ENCODE results near the gene AHDC1. TPM values are rescaled to one million over a fixed set of nuclear protein-coding genes. Genes with fewer than 3 reads are reported as not detected.
A peak's percentile ranks its signal among the peaks of the same experiment; 100 is the strongest.

The AHDC1 gene
- total and polyA plus RNA-seq, 5 donors from 2014 or later = 0.07 to 26.2 (median 0.71) TPM

DNA sequence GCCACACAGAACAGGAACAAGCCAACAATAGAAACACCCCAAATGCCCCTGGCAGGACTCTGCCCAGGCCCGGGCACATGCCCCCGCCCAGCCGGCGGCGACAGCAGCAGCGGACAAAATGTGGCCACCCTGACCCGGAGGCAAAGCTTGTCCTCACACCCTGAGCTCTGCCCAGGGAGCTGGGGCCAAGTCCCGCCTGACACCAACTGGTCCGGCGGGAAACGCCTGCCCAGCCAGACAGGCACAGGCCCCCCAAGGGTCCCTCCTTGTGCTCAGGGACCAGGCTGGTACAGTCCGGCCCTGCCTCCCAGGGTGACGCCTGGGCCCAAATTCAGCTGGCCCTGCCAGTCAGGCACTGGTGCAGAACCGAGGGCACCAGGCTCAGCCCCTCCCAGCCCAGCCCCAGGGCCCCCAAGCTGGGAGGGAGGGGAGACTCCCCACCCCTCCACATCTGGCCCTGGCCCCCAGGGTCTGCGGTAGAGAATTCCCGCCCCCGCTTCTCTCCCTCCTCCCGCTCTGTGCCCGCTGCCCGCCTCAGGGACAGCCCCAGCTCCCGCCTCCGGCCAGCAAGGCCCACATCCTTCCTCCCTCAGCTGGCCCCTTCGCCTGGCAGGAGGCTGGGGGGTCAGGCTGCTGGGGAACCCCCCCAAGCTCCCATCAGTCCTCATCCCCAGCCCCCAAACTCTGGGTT is 2.0 kb downstream of the AHDC1 start:
- no peaks in the 10 kb centered on the region for H3K36me3 ChIP-seq (ENCODE audit: control insufficient read depth, insufficient read depth, low read length)
- H3K4me3 Mint-ChIP-seq = peak overlapping the region; percentile 87 to 97 (median 92)
- peak overlapping the region in 2 of 3 donors; percentile 7 to 87 for H3K27ac Mint-ChIP-seq
- no peaks in the 10 kb centered on the region for H3K9me3 ChIP-seq (ENCODE audit: control insufficient read depth in 2 of 2, low read length in 2 of 2)
- H3K9me3 Mint-ChIP-seq = peaks cover 0 to 1% (median 0%) of the 10 kb centered on the region in 7 donors
- H3K27me3 Mint-ChIP-seq = peaks cover 8% of the 10 kb centered on the region
- no peaks in the 10 kb centered on the region for H3K27me3 ChIP-seq (ENCODE audit: control insufficient read depth, insufficient read depth, low read length)
- DNase-seq (no peak), ATAC-seq (ENCODE audit: low read depth in 2 of 2) (no peak)
- peaks cover 52% of the 10 kb centered on the region for H3K4me1 ChIP-seq (ENCODE audit: control insufficient read depth, insufficient read depth, low read length, poor library complexity, severe bottlenecking)
- peaks cover 4 to 68% (median 43%) of the 10 kb centered on the region in 4 donors for H3K4me1 Mint-ChIP-seq
- peak overlapping the region; percentile 60 for H3K27ac ChIP-seq (ENCODE audit: insufficient read depth, low read length, poor library complexity, severe bottlenecking)
- H3K36me3 Mint-ChIP-seq = no peaks in the 10 kb centered on the region
- H3K4me3 ChIP-seq (ENCODE audit: low read depth, low read length) = no peak overlapping the region

DNA sequence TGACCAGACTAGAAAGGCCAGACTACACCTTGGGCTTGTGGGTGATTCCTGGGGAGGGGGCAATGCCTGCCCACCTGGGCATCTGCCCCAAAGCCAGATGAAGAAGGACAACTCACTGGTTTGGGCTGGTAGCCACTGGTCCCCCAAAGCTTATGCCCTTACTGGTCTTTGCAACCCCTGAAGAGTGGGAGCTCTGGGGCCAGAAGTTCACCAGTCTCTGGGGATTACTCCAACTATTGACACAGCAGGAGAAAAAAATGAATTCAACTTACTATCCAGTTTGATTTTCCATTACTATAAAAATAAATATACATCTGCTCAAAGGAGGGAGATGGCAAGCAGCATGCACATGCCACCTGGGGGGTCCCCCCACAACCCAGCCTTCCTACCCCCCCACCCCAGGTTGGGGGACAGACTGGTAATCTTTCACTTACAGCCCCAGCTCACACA is 2.6 kb downstream of the AHDC1 start:
- peak overlapping the region in 2 of 3 donors; percentile 7 to 87 for H3K27ac Mint-ChIP-seq
- H3K4me3 Mint-ChIP-seq = peak overlapping the region; percentile 36 to 88 (median 74)
- ATAC-seq (ENCODE audit: low read depth in 2 of 2) (no peak), DNase-seq (no peak)
- Histone ChIP-seq H3K27me3 (ENCODE audit: control insufficient read depth, insufficient read depth, low read length) (no peaks in the 10 kb centered on the region), H3K4me1 (ENCODE audit: control insufficient read depth, insufficient read depth, low read length, poor library complexity, severe bottlenecking) (peaks cover 49% of the 10 kb centered on the region), H3K4me3 (ENCODE audit: low read depth, low read length) (no peak overlapping the region), H3K36me3 (ENCODE audit: control insufficient read depth, insufficient read depth, low read length) (no peaks in the 10 kb centered on the region), H3K27ac (ENCODE audit: insufficient read depth, low read length, poor library complexity, severe bottlenecking) (no peak overlapping the region), H3K9me3 (ENCODE audit: control insufficient read depth in 2 of 2, low read length in 2 of 2) (no peaks in the 10 kb centered on the region)
- H3K27me3 Mint-ChIP-seq = peaks cover 4% of the 10 kb centered on the region
- H3K36me3 Mint-ChIP-seq = no peaks in the 10 kb centered on the region
- peaks cover 0 to 1% (median 0%) of the 10 kb centered on the region in 7 donors for H3K9me3 Mint-ChIP-seq
- peaks cover 1 to 63% (median 38%) of the 10 kb centered on the region in 4 donors for H3K4me1 Mint-ChIP-seq

DNA sequence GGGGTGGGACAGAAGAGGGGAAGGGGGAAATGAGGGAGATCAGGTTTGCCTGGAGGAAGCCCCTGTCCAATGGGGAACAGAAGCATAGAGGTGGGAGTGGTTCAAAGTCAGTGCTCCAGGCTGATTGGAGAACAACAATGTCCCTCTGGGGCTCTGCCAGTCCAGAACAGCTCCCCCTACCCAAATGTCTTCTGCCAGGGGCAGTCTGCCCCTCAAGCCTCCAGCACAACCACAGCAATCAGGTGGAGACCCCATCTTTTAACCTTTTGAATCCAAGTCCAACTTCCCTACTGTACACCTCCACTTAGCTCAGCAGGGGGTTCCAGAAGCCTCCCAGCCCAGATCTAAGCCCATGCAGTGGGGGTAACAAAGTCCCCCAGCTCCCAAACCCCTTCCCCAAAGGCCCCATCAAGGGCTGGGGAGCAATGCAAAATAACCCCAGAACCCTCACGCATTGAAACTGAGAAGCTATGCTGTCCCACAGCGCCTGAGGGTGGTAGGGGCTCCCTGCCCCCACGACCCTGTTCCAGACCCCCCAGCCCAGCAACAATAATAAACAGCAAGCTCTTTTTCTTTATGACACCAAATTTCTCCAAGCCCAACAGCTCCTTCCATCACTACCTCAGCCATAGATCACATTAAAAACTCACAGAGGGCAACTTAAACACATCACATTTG is 3.3 kb downstream of the AHDC1 start:
- DNase-seq = no peak
- Mint-ChIP-seq H3K9me3 (peaks cover 0 to 1% (median 0%) of the 10 kb centered on the region in 7 donors), H3K4me3 (peak overlapping the region; percentile 36 to 88 (median 74)), H3K27ac (peak overlapping the region; percentile 26 to 76 (median 62)), H3K27me3 (peaks cover 4% of the 10 kb centered on the region), H3K4me1 (peaks cover 0 to 56% (median 32%) of the 10 kb centered on the region in 4 donors), H3K36me3 (no peaks in the 10 kb centered on the region)
- no peak for ATAC-seq (ENCODE audit: low read depth in 2 of 2)
- Histone ChIP-seq H3K9me3 (ENCODE audit: control insufficient read depth in 2 of 2, low read length in 2 of 2) (no peaks in the 10 kb centered on the region), H3K4me1 (ENCODE audit: control insufficient read depth, insufficient read depth, low read length, poor library complexity, severe bottlenecking) (peaks cover 52% of the 10 kb centered on the region), H3K36me3 (ENCODE audit: control insufficient read depth, insufficient read depth, low read length) (no peaks in the 10 kb centered on the region), H3K4me3 (ENCODE audit: low read depth, low read length) (no peak overlapping the region), H3K27me3 (ENCODE audit: control insufficient read depth, insufficient read depth, low read length) (no peaks in the 10 kb centered on the region), H3K27ac (ENCODE audit: insufficient read depth, low read length, poor library complexity, severe bottlenecking) (no peak overlapping the region)

DNA sequence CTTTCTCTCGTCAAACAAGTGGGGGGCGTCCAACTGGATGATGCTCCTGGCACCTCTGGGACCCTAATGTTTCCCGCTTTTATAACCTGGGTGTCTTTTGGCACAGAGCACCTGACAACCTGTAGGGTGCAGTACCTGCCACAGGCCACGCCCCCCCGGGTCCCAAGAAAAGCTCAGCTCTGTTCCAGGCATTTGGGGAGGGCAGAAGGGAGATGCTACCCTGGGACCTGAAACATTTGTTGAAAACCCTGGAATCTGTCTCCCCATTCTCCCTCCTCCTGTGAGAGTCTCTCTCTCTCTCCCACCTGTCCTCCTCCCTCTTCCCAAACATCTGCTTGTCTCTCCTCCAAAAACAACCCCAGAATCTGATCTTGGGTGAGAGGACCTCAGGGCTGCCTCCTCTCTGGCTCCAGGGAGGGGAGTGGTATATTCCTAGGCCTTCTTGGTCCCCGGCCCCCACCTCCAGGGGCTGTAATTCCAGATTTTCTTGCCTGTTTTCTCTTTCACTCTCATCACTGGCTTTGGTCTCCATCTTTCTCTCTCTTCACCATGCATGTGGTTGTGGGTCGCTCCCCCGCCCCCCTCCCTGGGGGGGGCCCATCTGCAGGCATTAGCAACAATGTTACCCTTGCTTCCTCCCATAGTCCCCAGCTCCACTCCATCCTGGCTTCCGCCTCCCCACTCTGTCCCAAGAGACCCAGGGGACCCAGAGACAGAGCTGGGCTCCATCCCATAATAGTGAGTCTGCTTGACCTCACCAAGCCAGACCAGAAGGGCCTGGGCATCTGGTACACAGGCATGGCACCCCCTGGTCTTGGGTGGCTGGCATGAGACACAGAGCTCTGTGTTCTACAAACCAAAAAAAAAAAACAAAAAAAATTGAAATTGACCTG is 4.1 kb downstream of the AHDC1 start:
- DNase-seq (no peak), ATAC-seq (ENCODE audit: low read depth in 2 of 2) (no peak)
- H3K27ac Mint-ChIP-seq = peak overlapping the region; percentile 26 to 85 (median 74)
- H3K4me3 ChIP-seq (ENCODE audit: low read depth, low read length) = no peak overlapping the region
- H3K9me3 Mint-ChIP-seq = peaks cover 0 to 1% (median 0%) of the 10 kb centered on the region in 7 donors
- no peak overlapping the region for H3K27ac ChIP-seq (ENCODE audit: insufficient read depth, low read length, poor library complexity, severe bottlenecking)
- peaks cover 4% of the 10 kb centered on the region for H3K27me3 Mint-ChIP-seq
- peaks cover 53% of the 10 kb centered on the region for H3K4me1 ChIP-seq (ENCODE audit: control insufficient read depth, insufficient read depth, low read length, poor library complexity, severe bottlenecking)
- no peaks in the 10 kb centered on the region for H3K36me3 Mint-ChIP-seq
- H3K4me3 Mint-ChIP-seq = peak overlapping the region in 2 of 4 donors; percentile 44 to 62
- H3K36me3 ChIP-seq (ENCODE audit: control insufficient read depth, insufficient read depth, low read length) = no peaks in the 10 kb centered on the region
- no peaks in the 10 kb centered on the region for H3K27me3 ChIP-seq (ENCODE audit: control insufficient read depth, insufficient read depth, low read length)
- H3K9me3 ChIP-seq (ENCODE audit: control insufficient read depth in 2 of 2, low read length in 2 of 2) = no peaks in the 10 kb centered on the region
- H3K4me1 Mint-ChIP-seq = peaks cover 0 to 49% (median 30%) of the 10 kb centered on the region in 4 donors

DNA sequence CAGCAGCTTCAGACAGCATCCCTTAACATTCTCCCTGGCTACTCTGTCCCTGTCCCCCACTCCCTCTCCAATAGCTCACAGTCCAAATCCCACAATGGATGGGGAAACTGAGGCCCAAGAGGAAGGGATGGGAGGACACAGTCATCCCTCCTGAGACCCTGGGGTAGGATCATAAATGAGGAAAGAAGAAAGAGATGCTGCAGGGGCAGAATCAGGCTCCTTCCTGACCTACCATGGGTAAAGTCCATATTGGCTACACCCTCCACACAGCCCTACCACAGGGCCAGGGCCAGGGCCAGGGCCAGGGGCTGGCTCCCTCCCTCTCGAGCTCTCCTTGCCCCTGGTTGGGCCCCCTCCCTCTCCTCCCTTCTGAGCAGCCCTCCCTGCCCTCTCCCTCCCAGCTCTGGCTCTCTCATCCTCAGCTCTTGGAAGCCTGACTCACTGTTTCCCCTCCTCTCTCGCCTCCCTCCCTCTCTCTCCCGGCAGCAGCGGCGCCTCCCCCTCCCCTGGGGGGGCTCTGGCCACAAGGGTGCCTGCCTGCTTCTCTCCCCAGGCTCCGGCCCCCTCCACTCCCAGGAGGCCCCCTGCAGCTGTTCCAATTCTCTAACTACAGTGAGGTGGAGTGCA is 4.9 kb downstream of the AHDC1 start:
- Histone ChIP-seq H3K27me3 (ENCODE audit: control insufficient read depth, insufficient read depth, low read length) (no peaks in the 10 kb centered on the region), H3K4me3 (ENCODE audit: low read depth, low read length) (no peak overlapping the region), H3K9me3 (ENCODE audit: control insufficient read depth in 2 of 2, low read length in 2 of 2) (no peaks in the 10 kb centered on the region), H3K27ac (ENCODE audit: insufficient read depth, low read length, poor library complexity, severe bottlenecking) (no peak overlapping the region), H3K36me3 (ENCODE audit: control insufficient read depth, insufficient read depth, low read length) (no peaks in the 10 kb centered on the region), H3K4me1 (ENCODE audit: control insufficient read depth, insufficient read depth, low read length, poor library complexity, severe bottlenecking) (peaks cover 49% of the 10 kb centered on the region)
- Mint-ChIP-seq H3K27ac (peak overlapping the region in 2 of 3 donors; percentile 74 to 83), H3K4me3 (peak overlapping the region in 2 of 4 donors; percentile 17 to 21), H3K36me3 (no peaks in the 10 kb centered on the region), H3K27me3 (peaks cover 4% of the 10 kb centered on the region), H3K4me1 (peaks cover 0 to 43% (median 30%) of the 10 kb centered on the region in 4 donors), H3K9me3 (peaks cover 0 to 1% (median 0%) of the 10 kb centered on the region in 7 donors)
- DNase-seq = no peak
- no peak for ATAC-seq (ENCODE audit: low read depth in 2 of 2)

DNA sequence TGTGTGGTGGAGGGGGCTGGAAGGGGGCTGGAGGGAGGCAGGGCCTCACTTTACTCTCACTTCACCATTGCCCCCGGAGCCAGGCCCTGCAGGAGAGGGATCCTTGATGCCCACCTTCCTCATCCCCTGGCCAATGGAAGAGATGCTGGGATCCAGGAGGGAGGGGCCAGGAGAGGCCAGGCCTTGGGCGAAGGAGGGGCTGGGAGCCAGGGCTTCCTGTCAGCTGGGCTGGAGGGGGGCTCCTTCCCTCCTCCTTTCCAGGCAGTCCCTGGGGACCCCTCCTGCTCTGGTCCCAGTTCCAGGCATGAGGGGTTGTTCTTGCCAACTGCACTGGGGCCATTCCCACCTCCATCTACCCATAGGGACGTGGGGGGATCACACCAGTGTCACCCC is 5.7 kb downstream of the AHDC1 start:
- Mint-ChIP-seq H3K27ac (peak overlapping the region in 1 of 3 donors; percentile 83), H3K36me3 (no peaks in the 10 kb centered on the region), H3K4me1 (peaks cover 0 to 45% (median 30%) of the 10 kb centered on the region in 4 donors), H3K4me3 (peak overlapping the region in 2 of 4 donors; percentile 17 to 21), H3K9me3 (peaks cover 0 to 1% (median 0%) of the 10 kb centered on the region in 7 donors), H3K27me3 (no peaks in the 10 kb centered on the region)
- Histone ChIP-seq H3K36me3 (ENCODE audit: control insufficient read depth, insufficient read depth, low read length) (no peaks in the 10 kb centered on the region), H3K27me3 (ENCODE audit: control insufficient read depth, insufficient read depth, low read length) (no peaks in the 10 kb centered on the region), H3K9me3 (ENCODE audit: control insufficient read depth in 2 of 2, low read length in 2 of 2) (no peaks in the 10 kb centered on the region), H3K4me1 (ENCODE audit: control insufficient read depth, insufficient read depth, low read length, poor library complexity, severe bottlenecking) (peaks cover 49% of the 10 kb centered on the region), H3K4me3 (ENCODE audit: low read depth, low read length) (no peak overlapping the region), H3K27ac (ENCODE audit: insufficient read depth, low read length, poor library complexity, severe bottlenecking) (no peak overlapping the region)
- no peak for ATAC-seq (ENCODE audit: low read depth in 2 of 2)
- no peak for DNase-seq

Data from CD4-positive, CD25-positive, alpha-beta regulatory T cell (primary cell).